HG03469 (cell line): ENCODE results near the gene CYB5R4.
"Not testable (repeated sequence)": the region's sequence is repeated elsewhere in the genome, so short reads cannot be mapped to it uniquely, and the experiment has no call there.

Experiments used
- ATAC-seq: cut with Tn5 transposase; IDR thresholded peaks from one replicate; pipeline ENCODE4 v1.9.1; 2021; ENCODE audit warnings: mild to moderate bottlenecking, moderate library complexity, moderate number of reproducible peaks; ENCODE audit not compliant: unreplicated experiment

The CYB5R4 gene

DNA sequence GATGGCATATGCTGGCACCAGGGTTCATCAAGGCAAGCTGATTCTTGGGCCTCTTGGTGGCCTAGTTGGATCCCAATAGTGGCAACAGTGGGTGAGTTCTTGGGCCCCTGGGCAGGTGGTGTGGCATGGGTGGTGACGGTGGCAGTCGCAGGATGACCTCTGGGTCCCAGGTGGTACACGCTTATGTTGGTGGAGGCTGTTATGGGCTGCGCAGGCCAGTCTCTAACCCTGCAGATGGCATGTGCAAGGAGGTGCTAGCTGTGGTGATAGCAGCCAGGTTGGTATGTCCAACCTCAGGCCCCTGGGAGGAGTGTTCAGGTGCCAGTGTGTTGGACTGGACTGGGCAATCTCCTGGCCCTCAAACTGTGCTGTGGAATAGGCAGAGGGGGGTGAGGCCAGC lies 46.2 kb downstream of the CYB5R4 start:
- no peak for ATAC-seq

DNA sequence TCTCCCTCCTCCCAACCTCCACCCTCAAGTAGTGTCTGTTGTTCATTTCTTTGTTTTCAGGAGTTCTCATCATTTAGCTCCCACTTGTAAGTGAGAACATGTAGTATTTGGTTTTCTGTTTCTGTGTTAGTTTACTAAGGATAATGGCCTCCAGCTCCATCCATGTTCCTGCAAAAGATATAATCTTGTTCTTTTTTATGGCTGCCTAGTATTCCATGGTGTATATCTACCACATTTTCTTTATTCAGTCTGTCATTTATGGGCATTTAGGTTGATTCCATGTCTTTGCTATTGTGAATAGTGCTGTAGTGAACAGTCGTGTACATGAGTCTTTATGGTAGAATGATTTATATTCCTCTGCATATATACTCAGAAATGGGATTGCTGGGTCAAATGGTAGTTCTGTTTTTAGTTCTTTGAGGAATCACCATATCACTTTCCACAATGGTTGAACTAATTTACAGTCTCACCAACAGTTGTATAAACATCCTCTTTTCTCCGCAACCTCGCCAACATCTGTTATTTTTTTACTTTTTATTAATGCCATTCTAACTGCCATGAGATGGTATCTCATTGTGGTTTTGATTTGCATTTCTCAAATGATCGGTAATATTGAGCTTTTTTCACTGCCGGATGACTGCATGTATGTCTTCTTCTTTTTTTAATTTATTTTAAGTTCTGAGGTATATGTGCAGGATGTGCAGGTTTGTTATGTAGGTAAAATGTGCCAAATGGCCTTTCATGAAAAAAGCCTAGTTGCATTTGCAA lies 48.3 kb downstream of the CYB5R4 start:
- ATAC-seq = not testable (repeated sequence)

DNA sequence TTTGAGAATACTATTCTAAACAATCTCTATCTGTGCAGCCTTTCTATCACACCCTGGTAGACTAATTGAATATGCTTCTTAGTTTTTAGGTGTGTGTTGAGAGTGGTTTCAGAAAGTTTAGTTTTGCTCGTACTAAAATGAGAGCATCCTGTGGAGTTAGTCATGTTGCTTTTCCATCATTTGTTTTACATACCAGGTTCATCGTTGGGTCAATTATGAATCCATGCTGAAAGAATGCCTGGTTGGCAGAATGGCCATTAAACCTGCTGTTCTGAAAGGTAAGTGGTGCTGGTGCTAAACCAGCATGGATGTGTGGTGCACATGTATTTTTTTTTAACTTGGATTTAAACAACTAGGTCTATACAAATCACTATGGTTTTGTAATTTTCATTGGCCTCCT lies 49.3 kb downstream of the CYB5R4 start:
- no peak for ATAC-seq

DNA sequence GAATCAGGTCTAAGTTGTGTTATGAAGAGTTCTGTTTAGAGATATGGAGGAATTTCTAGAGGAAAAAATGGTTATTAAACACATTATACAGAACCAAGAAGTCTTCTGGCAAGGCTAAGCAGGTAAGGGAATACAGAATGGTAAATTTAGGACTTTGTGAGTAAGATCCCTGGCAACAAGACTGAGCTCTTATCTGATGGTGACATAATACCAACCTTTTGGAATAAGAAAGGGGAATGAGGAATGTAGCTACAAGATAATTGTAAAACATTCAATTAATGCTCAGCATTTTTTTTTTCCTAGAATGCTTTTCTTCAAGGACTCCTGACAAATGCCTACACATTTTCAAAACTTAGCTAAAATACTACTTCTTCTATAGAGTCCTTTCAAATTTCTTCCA lies 51.8 kb downstream of the CYB5R4 start:
- no peak for ATAC-seq

DNA sequence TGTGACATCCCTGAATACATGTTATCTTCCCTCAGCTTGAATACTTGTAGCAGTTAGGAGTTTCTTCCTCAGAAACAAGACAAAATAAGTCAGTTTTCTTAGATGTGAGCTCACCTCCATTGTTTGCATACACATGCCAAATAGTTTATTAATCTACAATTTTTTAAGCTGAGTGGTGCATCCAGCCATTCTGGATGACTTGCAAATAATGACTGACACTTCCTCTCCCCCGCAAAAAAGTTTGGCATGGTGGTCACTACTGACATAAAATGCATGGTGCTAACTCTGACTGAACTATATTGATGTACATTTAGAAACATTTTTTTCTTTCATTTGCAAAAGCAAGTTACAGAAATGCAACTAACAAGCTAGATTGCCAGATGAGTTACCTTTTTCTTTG lies 55.5 kb downstream of the CYB5R4 start:
- ATAC-seq = no peak

DNA sequence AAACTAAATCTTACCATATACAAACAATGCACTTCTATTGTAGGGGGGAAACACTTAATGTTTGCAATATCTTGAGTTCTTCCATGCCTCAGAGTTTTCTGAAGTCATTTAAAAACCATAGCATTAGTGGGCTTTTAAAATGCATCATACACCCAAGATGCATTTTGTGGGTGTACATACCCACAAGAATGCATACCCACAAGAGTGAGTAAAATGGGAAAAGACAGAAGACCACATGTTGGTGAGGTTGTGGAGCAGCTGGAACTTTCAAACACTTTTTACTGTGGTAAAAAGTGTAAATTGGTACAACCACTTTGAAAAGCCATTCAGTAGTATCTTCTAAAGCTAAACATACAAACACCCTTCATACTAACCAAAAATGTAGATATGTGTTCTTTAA lies 57.5 kb downstream of the CYB5R4 start:
- no peak for ATAC-seq

DNA sequence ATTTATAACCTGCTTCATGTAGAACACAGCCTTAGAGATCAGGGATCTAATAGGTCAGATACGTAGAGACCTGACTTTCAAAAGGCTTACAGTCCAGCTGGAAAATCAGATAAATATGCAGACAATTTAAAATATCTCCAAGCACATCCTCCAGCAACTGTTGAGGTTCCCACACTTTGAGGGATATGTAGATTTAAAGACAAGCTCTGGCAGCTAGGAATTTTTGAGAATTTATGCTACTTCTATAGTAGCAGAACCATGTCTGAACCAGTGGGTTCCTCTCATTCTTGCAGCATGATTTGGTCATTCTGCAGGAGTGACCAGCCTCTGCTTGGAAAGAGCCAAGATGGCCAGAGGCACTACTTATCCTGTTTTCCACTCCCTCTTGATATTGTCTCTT lies 60.5 kb downstream of the CYB5R4 start:
- ATAC-seq = no peak

DNA sequence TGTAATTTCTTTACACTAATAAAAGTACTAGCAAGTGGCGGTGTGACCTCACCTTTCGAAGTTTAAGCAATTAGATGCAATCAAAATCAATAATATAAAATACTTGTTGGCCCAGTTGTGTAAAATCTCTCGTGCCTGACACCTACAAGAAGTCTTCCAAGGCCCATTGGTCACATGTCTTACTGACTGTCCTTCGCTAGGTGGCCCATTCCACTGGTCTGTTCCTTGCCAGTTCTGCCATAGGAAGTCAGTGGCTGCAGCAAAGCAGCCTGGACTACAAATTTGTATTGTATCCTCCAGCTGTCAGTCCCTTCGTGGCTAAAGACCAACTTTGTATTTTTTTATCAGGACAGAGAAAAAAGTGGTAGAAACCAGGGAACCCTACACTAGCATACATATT lies 61.8 kb downstream of the CYB5R4 start:
- no peak for ATAC-seq

DNA sequence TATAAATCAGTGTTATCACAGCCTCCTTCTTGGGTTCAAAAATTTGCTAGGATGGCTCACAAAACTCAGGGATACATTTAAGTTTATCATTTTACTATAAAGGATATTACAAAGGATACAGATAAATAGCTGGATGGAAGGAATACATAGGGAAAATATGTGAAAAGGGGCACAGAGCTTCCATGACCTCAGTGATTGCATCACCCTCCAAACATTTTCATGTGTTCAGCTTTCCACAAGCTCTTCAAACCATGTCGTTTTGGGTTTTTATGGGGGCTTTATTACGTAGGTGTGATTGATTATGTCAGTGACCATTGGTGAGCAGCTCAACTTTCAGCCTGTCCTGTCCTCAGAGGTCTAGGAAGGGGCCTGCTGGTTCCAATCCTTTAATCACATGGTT lies 68.0 kb downstream of the CYB5R4 start:
- ATAC-seq = no peak

DNA sequence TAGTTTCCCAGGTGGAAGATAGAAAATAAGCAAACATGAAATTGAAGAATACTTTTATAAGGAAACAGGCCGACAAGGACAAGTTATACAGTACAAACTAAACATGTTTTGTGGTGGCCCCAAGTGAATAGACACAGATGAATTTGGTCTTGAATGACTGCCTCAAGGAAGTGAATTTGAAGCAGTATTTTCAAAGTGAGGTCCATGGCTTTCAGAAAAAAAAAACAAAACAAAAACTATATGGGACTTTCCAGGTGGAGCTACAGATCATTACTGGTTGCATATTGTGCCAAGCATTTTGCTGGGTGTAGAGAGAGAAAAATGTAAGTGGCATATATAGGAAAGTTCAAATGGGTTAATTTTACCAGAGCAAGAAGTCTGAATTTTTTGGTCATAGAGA lies 68.8 kb downstream of the CYB5R4 start:
- no peak for ATAC-seq

DNA sequence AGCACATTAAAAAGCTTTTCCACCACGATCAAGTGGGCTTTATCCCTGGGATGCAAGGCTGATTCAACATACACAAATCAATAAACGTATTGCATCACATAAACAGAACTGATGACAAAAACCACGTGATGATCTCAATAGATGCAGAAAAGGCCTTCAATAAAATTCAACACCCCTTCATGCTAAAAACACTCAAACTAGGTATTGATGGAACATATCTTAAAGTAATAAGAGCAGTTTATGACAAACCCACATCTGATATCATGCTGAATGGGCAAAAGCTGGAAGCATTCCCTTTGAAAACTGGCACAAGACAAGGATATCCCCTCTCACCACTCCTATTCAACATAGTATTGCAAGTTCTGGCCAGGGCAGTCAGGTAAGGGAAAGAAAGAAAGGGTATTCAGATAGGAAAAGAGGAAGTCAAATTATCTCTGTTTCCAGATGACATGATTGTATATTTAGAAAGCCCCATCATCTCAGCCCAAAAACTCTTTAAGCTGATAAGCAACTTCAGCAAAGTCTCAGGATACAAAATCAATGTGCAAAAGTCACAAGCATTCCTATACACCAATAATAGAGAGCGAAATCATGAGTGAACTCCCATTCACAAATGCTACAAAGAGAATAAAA lies 86.8 kb downstream of the CYB5R4 start:
- not testable (repeated sequence) for ATAC-seq

DNA sequence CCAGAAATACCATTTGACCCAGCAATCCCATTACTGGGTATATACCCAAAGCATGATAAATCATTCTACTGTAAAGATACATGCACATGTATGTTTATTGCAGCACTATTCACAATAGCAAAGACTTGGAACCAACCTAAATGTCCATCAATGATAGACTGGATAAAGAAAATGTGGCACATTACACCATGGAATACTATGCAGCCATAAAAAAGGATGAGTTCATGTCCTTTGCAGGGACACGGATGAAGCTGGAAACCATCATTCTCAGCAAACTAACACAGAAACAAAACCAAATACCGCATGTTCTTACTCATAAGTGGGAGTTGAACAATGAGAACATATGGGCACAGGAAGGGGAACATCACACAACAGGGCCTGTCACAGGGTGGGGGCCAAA lies 88.5 kb downstream of the CYB5R4 start:
- not testable (repeated sequence) for ATAC-seq

DNA sequence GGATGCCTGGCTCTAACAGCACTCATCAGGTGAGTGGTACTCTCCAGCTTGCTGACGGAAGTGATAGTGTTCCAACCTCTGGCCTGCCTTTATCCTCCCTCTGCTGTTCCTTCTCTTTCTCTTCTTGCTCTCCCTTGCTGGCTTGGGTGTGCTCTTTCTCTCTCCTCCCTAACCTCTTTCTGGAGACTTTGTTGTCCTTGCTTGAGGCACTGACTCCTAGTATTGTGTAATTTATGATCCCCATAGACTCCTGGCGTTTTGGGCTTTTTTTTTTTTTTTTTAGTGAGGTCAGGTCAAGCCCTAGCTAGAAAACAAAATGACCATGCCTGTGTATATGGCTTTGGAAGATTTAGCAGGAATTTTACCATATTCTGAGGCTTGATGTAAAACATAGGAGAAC lies 89.4 kb downstream of the CYB5R4 start:
- ATAC-seq = no peak

DNA sequence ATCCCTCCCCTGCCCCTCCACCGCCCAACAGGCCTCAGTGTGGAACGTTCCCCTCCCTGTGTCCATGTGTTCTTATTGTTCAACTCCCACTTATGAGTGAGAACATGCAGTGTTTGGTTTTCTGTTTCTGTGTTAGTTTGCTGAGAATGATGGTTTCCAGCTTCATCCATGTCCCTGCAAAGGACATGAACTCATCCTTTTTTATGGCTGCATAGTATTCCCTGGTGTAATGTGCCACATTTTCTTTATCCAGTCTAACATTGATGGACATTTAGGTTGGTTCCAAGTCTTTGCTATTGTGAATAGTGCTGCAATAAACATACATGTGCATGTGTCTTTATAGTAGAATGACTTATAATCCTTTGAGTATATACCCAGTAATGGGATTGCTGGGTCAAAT lies 91.9 kb downstream of the CYB5R4 start:
- ATAC-seq = not testable (repeated sequence)

DNA sequence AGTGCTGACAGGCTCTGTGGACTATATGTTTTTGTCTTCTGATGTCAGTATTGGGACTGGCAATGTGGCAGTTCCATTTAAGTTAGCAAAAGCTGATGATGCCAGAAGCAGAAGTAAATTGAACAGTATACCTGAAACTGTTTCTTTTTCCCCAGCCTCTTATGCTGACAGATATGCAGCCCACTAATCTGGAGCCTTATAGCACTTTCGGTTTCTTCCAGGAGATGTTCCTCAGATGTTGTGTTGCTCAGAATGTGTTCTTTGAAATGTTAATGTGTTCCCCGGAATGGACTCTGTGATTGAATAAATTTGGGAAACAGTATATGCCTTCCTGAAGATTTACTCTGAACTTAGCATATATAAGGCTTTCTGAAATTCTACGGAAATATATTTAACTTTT lies 93.3 kb downstream of the CYB5R4 start:
- ATAC-seq = no peak

DNA sequence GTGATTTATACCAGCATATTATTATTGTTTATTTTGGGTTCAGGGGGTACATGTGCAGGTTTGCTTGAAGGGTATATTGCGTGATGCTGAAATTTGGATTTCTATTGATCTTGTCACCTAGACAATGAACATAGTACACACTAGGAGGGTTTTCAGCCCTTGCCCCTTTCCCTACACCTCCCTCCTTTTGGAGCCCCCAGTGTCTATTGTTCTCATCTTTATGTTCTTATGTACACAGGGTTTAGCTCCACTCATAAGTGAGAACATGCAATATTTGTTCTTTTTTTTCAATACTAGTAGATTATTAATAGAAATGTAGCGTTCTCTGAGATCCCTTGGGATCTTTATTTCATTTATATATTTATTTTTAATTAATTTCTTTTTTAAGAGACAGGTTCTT lies 94.9 kb downstream of the CYB5R4 start:
- ATAC-seq = no peak

DNA sequence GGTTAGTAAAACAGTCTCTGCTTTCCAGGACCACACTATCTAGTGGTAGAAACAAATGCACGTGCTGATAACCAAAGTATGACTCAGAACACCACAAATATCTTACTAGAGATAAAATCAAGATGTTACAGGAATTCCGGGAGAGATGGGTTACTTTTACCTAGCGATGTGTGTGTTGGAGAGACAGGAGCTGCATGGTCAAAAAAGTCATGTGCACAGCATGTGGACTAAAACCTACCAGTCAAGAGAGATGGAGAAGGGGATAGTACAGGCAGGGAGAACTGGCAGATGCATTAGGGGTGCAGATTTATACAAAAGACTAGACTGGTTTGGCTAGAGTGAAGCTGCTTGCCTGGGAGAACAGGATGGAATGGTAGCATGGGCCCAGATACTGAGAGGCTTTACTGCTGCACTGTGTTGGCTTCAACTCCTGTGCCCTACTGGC lies 98.8 kb downstream of the CYB5R4 start:
- no peak for ATAC-seq

DNA sequence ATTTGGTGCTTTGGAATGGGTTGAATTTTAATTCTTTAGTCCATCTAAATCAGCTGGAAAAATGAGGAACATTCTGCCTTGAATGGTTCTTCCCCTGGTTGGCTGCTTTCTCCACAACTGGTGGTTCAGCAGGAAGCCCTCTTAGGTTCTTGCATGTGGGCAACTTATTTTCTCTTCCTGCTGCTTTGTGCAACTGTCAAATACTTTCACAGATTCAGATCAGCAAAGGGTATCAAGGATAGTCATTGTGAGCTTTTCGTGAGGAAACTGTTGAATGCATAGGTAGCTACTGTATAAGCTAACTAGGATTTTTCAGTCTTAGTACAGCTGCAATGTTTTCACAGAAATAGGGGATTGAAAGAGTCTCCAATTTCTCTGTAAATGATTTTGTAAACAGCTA lies 101.2 kb downstream of the CYB5R4 start:
- no peak for ATAC-seq

DNA sequence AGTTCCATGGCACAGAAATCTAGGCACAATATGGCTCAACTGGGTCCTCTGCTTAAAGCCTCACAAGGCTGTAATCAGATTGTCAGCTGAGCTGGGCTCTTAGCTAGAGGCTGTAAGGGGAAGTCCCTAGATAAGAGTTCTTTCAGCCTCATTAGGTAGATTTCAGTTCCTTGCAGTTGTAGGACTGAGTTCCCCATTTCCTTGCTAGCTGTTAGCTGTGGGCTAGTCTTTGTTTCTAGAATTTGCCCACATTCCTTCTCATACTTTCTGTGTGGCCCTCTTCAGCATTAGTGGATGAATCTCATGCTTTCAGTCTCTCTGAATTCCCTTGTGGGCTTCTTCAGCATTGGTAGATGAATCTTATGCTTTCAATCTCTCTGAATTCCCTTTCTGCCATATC lies 103.1 kb downstream of the CYB5R4 start:
- peak; percentile 91 for ATAC-seq

DNA sequence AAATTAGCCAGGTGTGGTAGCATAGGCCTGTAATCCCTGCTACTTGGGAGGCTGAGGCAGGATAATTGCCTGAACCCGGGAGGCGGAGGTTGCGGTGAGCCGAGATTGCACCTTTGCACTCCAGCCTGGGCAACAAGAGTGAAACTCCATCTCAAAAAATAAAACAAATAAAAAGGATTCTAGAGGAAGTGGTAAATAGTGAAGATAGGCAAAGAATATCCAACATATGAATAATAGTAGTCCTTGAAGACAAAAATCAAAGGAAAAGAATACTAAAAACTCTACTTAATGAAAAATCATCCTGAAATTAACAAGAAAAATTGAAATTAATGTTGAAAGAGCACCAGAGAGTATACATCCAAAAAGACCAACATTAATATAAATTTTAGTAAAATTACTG lies 107.0 kb downstream of the CYB5R4 start:
- no peak for ATAC-seq

DNA sequence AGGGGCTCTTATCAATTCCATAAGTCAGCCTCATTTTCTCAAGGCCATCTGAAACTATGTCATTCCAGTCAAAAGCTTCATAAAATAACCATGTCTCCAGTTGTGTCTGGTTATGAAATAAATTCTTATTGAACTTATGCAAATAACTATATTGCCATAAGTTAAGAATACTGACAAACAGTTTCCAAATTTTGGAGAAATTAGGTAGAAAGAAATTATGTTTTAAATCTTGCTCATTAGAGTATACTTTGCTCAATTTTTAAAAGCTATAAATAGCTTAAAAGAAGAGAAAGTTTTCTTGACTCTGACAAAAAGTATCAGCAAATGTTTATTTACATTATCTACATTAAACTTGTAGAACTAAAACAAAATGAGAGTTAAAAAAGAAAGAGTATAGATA lies 111.1 kb downstream of the CYB5R4 start:
- no peak for ATAC-seq

DNA sequence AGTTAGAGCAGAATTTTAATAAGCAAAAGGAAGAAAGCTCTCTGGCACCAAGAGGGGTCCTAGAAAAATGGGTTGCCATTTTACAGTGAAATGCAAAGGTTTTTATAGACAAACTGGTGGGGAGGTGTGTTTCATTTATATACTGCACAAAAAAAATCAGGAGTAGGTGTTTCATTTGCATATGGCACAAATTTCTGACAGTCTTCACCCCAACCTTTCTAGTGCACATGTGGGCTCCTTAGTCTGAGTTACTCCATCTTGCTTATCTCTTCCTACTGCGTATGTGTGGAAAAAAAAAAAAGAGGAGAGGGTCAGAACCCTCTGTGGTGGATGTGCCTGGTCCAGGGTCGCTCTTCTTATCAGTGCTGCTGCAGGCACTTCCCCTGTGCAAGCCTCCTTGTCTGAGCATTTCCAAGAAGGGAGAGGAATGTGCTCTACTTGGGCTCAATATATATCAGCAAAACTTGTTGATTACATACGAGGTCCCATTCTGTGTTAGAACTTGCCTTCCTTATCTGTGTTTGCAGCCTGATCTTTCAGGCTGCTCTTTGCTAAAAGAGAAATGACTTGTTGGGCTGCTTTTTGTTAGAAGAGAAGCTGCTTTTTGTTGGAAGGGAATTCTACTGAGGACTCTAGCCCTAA lies 115.0 kb downstream of the CYB5R4 start:
- ATAC-seq = no peak
